Measurements from ENCODE around the gene SP2. TPM values are rescaled to one million over a fixed set of nuclear protein-coding genes. Genes with fewer than 3 reads are reported as not detected.
A peak's percentile ranks its signal among the peaks of the same experiment; 100 is the strongest.

SP2 gene
- polyA plus RNA-seq, 3 donors, result 3.1 to 26.7 (median 6.8) TPM

DNA sequence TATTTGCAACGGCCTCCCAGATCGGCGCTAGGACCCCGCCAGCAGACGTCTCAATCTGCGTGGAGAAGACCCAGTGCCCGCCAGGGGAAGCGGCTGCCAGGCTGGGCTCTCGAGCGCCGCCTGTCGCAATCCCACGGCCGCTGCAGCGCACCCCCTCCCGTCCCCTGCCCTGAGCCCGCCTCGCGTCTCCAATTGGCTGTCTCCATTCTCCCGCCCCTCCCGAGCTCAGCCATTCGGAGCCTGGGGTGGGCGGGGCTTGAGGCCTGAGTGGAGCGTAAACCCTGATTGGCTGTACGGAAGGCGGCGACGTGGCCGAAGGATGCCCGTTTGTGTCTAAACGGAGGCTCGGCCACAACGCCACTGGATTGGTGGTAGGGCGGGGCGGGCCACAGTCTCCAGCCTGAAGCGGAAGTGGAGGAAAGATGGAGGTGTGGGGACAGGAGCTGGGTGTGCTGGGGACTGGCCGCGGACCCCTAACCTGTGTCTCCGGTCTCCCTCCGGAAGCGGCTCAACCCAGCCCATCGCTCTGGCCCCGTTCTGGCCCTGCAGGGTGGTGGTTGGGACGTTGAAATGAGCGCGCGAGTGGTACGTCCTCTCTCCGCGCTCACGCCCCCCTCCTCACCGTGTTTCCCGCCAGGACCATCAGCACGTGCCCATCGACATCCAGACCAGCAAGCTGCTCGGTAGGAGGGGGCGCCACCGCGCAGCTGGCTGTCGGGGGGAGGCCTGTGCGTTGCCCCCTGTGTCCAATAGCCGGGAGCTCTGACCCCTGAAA, 74.9 kb downstream of the SP2 start, which contains the start of gene CDK5RAP3:
Gene CDK5RAP3 (plus strand): TSS at position 389 of the 775 bp plus-strand sequence. CDS start 34 bp downstream, at position 423.
- intact Hi-C loops (cut with micrococcal nuclease), result loop anchor here in 1 of 2 donors (1.0 to 10.0 kb wide), 3 partner anchors 76 to 134 kb away; partner anchors contain the start of genes CBX1, SCRN2 and SNX11
- peak within 1 kb of the TSS; percentile 63 to 99 (median 98) for H3K4me3 ChIP-seq (replicated peaks in 1 of 3; ENCODE audit: low read depth in 2 of 3, low read length in 3 of 3)
- H3K9me3 Mint-ChIP-seq, result peaks cover 0 to 2% (median 0%) of the 10 kb centered on the region in 7 donors
- TF ChIP-seq, protein P1, sequence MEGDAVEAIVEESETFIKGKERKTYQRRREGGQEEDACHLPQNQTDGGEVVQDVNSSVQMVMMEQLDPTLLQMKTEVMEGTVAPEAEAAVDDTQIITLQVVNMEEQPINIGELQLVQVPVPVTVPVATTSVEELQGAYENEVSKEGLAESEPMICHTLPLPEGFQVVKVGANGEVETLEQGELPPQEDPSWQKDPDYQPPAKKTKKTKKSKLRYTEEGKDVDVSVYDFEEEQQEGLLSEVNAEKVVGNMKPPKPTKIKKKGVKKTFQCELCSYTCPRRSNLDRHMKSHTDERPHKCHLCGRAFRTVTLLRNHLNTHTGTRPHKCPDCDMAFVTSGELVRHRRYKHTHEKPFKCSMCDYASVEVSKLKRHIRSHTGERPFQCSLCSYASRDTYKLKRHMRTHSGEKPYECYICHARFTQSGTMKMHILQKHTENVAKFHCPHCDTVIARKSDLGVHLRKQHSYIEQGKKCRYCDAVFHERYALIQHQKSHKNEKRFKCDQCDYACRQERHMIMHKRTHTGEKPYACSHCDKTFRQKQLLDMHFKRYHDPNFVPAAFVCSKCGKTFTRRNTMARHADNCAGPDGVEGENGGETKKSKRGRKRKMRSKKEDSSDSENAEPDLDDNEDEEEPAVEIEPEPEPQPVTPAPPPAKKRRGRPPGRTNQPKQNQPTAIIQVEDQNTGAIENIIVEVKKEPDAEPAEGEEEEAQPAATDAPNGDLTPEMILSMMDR (IDR thresholded peaks at IDR 0.05), result peak; percentile 97
- DNase-seq, result peak; percentile 98 to 100 (median 99)
- H3K9me3 ChIP-seq (replicated peaks in 1 of 2; ENCODE audit: control insufficient read depth in 1 of 2, insufficient read depth in 1 of 2, low read length in 2 of 2), result no peaks in the 10 kb centered on the region
- peak within 1 kb of the TSS; percentile 89 for H3K4me2 ChIP-seq (replicated peaks; ENCODE audit: extremely low read depth, low read length, poor library complexity, severe bottlenecking)
- H4K20me1 ChIP-seq (ENCODE audit: insufficient read depth, low read length), result peaks cover 6% of the 10 kb centered on the region
- peaks cover 28% of the 10 kb centered on the region in 2 donors for H3K36me3 Mint-ChIP-seq
- peak within 1 kb of the TSS; percentile 91 to 94 for H3K4me3 Mint-ChIP-seq
- H3K27ac ChIP-seq (ENCODE audit: low read depth in 1 of 2, low read length in 2 of 2), result peak within 1 kb of the TSS; percentile 43 to 85
- H3K79me2 ChIP-seq (ENCODE audit: insufficient read depth, low read length), result peaks cover 31% of the 10 kb centered on the region
- peaks cover 20 to 22% of the 10 kb centered on the region in 2 donors for H3K4me1 ChIP-seq (ENCODE audit: control insufficient read depth in 1 of 2, insufficient read depth in 2 of 2, low read length in 2 of 2)
- peak within 1 kb of the TSS; percentile 75 to 95 (median 88) for H3K27ac Mint-ChIP-seq
- peaks cover 2% of the 10 kb centered on the region in 3 donors for H3K27me3 Mint-ChIP-seq (ENCODE audit: low read depth in 3 of 3)
- under 1% methylated on average over 58 of the region's 62 CpGs for WGBS (ENCODE audit: insufficient coverage)
- peaks cover 24 to 30% of the 10 kb centered on the region in 2 donors for H3K36me3 ChIP-seq (replicated peaks in 1 of 2; ENCODE audit: control insufficient read depth in 1 of 2, insufficient read depth in 2 of 2, low read length in 2 of 2)
- H3K9ac ChIP-seq (ENCODE audit: insufficient read depth, low read length, poor library complexity, severe bottlenecking), result peak within 1 kb of the TSS; percentile 86
- H3K4me1 Mint-ChIP-seq, result peaks cover 23% of the 10 kb centered on the region
- peak within 1 kb of the TSS; percentile 99 for H2AFZ ChIP-seq (ENCODE audit: insufficient read depth, low read depth, low read length, poor library complexity, severe bottlenecking)
- no peaks in the 10 kb centered on the region for H3K27me3 ChIP-seq (ENCODE audit: control insufficient read depth in 2 of 2, insufficient read depth in 2 of 2, low read length in 2 of 2)

DNA sequence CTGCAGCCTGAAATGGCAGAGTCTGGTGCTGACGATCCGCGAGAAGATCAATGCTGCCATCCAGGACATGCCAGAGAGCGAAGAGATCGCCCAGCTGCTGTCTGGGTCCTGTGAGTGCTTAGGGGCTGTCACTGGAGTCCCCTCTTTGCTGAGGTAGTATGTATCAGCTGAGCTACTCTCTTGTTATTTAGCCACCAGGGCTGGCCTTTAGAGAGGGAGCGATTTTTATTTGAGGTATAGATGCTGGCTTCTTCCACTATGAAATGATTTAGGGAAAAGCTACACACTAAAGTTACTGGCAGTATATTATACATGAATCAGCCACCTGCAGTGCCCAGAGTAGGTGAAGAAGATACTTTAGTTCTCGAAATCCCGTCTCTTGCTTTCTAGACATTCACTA, 77.5 kb downstream of the SP2 start:
- Histone ChIP-seq H3K27me3 (ENCODE audit: control insufficient read depth in 2 of 2, insufficient read depth in 2 of 2, low read length in 2 of 2) (no peaks in the 10 kb centered on the region), H3K9me3 (replicated peaks in 1 of 2; ENCODE audit: control insufficient read depth in 1 of 2, insufficient read depth in 1 of 2, low read length in 2 of 2) (no peaks in the 10 kb centered on the region), H3K9ac (ENCODE audit: insufficient read depth, low read length, poor library complexity, severe bottlenecking) (no peak overlapping the region), H3K4me1 (ENCODE audit: control insufficient read depth in 1 of 2, insufficient read depth in 2 of 2, low read length in 2 of 2) (peaks cover 20 to 26% of the 10 kb centered on the region in 2 donors), H3K27ac (ENCODE audit: low read depth in 1 of 2, low read length in 2 of 2) (no peak overlapping the region), H2AFZ (ENCODE audit: insufficient read depth, low read depth, low read length, poor library complexity, severe bottlenecking) (no peak overlapping the region), H3K36me3 (replicated peaks in 1 of 2; ENCODE audit: control insufficient read depth in 1 of 2, insufficient read depth in 2 of 2, low read length in 2 of 2) (peaks cover 42 to 56% of the 10 kb centered on the region in 2 donors), H3K4me3 (replicated peaks in 1 of 3; ENCODE audit: low read depth in 2 of 3, low read length in 3 of 3) (no peak overlapping the region), H3K4me2 (replicated peaks; ENCODE audit: extremely low read depth, low read length, poor library complexity, severe bottlenecking) (no peak overlapping the region), H4K20me1 (ENCODE audit: insufficient read depth, low read length) (peaks cover 6% of the 10 kb centered on the region), H3K79me2 (ENCODE audit: insufficient read depth, low read length) (peaks cover 31% of the 10 kb centered on the region)
- 98% methylated on average over 5 of the region's 8 CpGs for WGBS (ENCODE audit: insufficient coverage)
- Mint-ChIP-seq H3K36me3 (peaks cover 46 to 54% of the 10 kb centered on the region in 2 donors), H3K4me1 (peaks cover 26% of the 10 kb centered on the region), H3K27ac (no peak overlapping the region), H3K27me3 (ENCODE audit: low read depth in 3 of 3) (peaks cover 0 to 2% (median 1%) of the 10 kb centered on the region in 3 donors), H3K4me3 (no peak overlapping the region), H3K9me3 (peaks cover 0 to 4% (median 0%) of the 10 kb centered on the region in 7 donors)
- DNase-seq, result no peak
- TF ChIP-seq, protein P1 (IDR thresholded peaks at IDR 0.05), result no peak
- intact Hi-C loops (cut with micrococcal nuclease), result loop anchor here in 1 of 2 donors (5.0 to 10.0 kb wide), 2 partner anchors 131 kb away; partner anchors contain the start of genes CBX1, SCRN2 and SNX11
